GM12801 (cell line): ENCODE data around the gene GTF2H1.

Experiments
- CTCF ChIP-seq: IDR thresholded peaks from one replicate; pipeline ENCODE4 v1.5.1; 2011; ENCODE audit warnings: control low read depth; ENCODE audit not compliant: insufficient read length; ENCODE audit errors: extremely low read depth

GTF2H1 gene

GRCh38 chr11:18312012-18312411 lies 10.4 kb upstream of the GTF2H1 start:
- TF ChIP-seq CTCF: no peak

- TF ChIP-seq CTCF: no peak
Observed at GRCh38 chr11:18312663-18313420, 9.5 kb upstream of the GTF2H1 start.

- no peak for TF ChIP-seq CTCF
Observed at GRCh38 chr11:18313965-18314763, 8.2 kb upstream of the GTF2H1 start.

GRCh38 chr11:18314784-18315523 lies 7.4 kb upstream of the GTF2H1 start:
- TF ChIP-seq CTCF: no peak

GRCh38 chr11:18315893-18316292 lies 6.5 kb upstream of the GTF2H1 start:
- TF ChIP-seq CTCF: no peak

- no peak for TF ChIP-seq CTCF
Observed at GRCh38 chr11:18317551-18317950, 4.8 kb upstream of the GTF2H1 start.

GRCh38 chr11:18319914-18320313 lies 2.5 kb upstream of the GTF2H1 start:
- TF ChIP-seq CTCF: no peak
